ENCODE results near the gene CRYBG1. TPM values are rescaled to one million over a fixed set of nuclear protein-coding genes. Genes with fewer than 3 reads are reported as not detected.

The CRYBG1 gene
- total and polyA plus RNA-seq, 2 of the 13 experiments (the other 11 are each of a cell fraction or from before 2014, with no cell fraction given) = 10.1 to 21.9 TPM

DNA sequence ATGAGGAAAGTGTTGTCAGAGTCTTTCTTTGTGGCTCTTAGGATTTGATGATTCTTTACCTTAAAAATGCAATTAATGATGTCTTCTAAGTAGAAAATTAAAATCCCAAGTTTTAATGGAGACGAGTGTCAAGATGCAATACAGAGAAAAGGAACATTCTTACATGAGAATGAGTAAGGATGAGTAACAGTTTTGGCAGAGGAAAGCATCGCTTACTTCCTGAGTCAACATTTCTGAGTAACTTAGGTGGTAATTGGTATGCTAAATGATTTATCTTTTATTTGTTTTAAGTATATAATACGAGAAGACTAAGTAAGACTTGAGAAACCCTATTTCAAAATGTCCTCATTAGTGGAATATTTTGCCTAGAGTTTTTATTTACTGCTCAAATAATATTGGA, 167.5 kb downstream of the CRYBG1 start (continued):
- no peak for TF ChIP-seq ZNF547 (CRISPR knock-in tag; IDR thresholded peaks at IDR 0.05)
- no peak for TF ChIP-seq ZNF10 (CRISPR knock-in tag; IDR thresholded peaks at IDR 0.05; ENCODE audit: borderline replicate concordance, low read depth)
- TF ChIP-seq, protein P1, sequence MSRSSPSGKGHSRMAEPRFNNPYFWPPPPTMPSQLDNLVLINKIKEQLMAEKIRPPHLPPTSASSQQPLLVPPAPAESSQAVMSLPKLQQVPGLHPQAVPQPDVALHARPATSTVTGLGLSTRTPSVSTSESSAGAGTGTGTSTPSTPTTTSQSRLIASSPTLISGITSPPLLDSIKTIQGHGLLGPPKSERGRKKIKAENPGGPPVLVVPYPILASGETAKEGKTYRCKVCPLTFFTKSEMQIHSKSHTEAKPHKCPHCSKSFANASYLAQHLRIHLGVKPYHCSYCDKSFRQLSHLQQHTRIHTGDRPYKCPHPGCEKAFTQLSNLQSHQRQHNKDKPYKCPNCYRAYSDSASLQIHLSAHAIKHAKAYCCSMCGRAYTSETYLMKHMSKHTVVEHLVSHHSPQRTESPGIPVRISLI (CRISPR knock-in tag; IDR thresholded peaks at IDR 0.05; ENCODE audit: borderline replicate concordance) = no peak
- TF ChIP-seq, protein P2, sequence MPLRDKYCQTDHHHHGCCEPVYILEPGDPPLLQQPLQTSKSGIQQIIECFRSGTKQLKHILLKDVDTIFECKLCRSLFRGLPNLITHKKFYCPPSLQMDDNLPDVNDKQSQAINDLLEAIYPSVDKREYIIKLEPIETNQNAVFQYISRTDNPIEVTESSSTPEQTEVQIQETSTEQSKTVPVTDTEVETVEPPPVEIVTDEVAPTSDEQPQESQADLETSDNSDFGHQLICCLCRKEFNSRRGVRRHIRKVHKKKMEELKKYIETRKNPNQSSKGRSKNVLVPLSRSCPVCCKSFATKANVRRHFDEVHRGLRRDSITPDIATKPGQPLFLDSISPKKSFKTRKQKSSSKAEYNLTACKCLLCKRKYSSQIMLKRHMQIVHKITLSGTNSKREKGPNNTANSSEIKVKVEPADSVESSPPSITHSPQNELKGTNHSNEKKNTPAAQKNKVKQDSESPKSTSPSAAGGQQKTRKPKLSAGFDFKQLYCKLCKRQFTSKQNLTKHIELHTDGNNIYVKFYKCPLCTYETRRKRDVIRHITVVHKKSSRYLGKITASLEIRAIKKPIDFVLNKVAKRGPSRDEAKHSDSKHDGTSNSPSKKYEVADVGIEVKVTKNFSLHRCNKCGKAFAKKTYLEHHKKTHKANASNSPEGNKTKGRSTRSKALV (CRISPR knock-in tag; IDR thresholded peaks at IDR 0.05) = no peak
- no peak for TF ChIP-seq ZNF335 (CRISPR knock-in tag; IDR thresholded peaks at IDR 0.05)
- TF ChIP-seq PRPF4 (IDR thresholded peaks at IDR 0.05; ENCODE audit: low read depth, low read length, poor library complexity, severe bottlenecking) = no peak
- no peak for TF ChIP-seq ZNF3 (CRISPR knock-in tag; IDR thresholded peaks at IDR 0.05)
- TF ChIP-seq ZBTB1 (CRISPR knock-in tag; IDR thresholded peaks at IDR 0.05; ENCODE audit: borderline replicate concordance) = no peak
- TF ChIP-seq CC2D1A (CRISPR knock-in tag; IDR thresholded peaks at IDR 0.05) = no peak

DNA sequence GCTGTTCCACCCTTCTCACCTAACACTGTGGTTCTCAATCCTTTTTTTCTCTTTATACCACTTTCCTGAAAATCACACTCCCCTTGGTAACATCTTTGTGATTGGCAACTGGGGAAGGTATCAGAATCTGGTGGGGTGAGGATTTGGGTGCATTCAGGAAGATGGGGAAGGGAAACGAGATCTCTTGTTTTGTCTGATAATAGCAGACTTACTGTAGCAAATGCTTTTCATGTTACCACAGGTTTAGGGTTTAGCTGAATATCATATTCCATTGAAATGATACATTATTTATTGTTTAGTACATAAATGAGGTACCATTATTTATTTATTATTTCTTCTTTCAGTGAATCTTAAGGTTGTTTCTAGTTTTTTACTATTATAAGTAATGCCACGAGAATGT, 168.0 kb downstream of the CRYBG1 start:
- Histone ChIP-seq H3K79me2 (ENCODE audit: insufficient read depth, low read length) (no peaks in the 10 kb centered on the region), H3K27ac (ENCODE audit: extremely low read length, insufficient read depth, low read length) (no peak overlapping the region), H3K9me3 (ENCODE audit: low read length) (no peaks in the 10 kb centered on the region), H3K27me3 (ENCODE audit: control insufficient read depth in 1 of 2, insufficient read depth in 2 of 2, low read length in 2 of 2) (no peaks in the 10 kb centered on the region), H3K4me3 (replicated peaks in 1 of 3; ENCODE audit: insufficient read depth in 1 of 3, low read depth in 2 of 3, low read length in 3 of 3) (no peak overlapping the region), H4K20me1 (ENCODE audit: insufficient read depth, low read length) (no peaks in the 10 kb centered on the region), H2AFZ (ENCODE audit: low read length) (no peak overlapping the region), H3K9ac (ENCODE audit: insufficient read depth, low read depth, low read length) (no peak overlapping the region), H3K4me2 (ENCODE audit: low read depth, low read length) (no peak overlapping the region), H3K4me1 (ENCODE audit: insufficient read depth, low read length) (no peaks in the 10 kb centered on the region), H3K36me3 (replicated peaks in 1 of 2; ENCODE audit: control insufficient read depth in 1 of 2, insufficient read depth in 2 of 2, low read length in 2 of 2) (peaks cover 6 to 47% of the 10 kb centered on the region in 2 experiments)
- TF ChIP-seq ZSCAN31 (CRISPR knock-in tag; IDR thresholded peaks at IDR 0.05; ENCODE audit: low read depth) = no peak
- TF ChIP-seq ZNF761 (CRISPR knock-in tag; conservative IDR thresholded peaks at IDR 0.05) = no peak
- no peak for TF ChIP-seq ZSCAN12 (CRISPR knock-in tag; IDR thresholded peaks at IDR 0.05)
- ChIA-PET CTCF (ENCODE audit: low intra/inter-chr PET ratio, low total read pairs) (no interaction called here), POLR2A (no interaction called here)
- ATAC-seq (no peak), DNase-seq (ENCODE audit: low spot score) (no peak), FAIRE-seq (no peak)
- in situ Hi-C loops (cut with HindIII; ENCODE audit: extremely low pct_ligation_motif_present, low pct_unique_long_range_greater_than_20kb) = no loop called here
- BruUV-seq (replicated peaks) = no TSS peak
- WGBS (ENCODE audit: low lambda C conversion rate) = 93% methylated on average over 2 of the region's 2 CpGs
- intact Hi-C loops (cut with micrococcal nuclease; ENCODE audit: unreplicated experiment) = no loop called here
